Medulla oblongata (tissue), 1 donor: Measurements from ENCODE around the gene POMT1.

Experiments used
- DNase-seq: peaks from one replicate; pipeline ENCODE4 v3.0.0-alpha.2; 2015; ENCODE audit errors: extremely low spot score

Gene POMT1

DNA sequence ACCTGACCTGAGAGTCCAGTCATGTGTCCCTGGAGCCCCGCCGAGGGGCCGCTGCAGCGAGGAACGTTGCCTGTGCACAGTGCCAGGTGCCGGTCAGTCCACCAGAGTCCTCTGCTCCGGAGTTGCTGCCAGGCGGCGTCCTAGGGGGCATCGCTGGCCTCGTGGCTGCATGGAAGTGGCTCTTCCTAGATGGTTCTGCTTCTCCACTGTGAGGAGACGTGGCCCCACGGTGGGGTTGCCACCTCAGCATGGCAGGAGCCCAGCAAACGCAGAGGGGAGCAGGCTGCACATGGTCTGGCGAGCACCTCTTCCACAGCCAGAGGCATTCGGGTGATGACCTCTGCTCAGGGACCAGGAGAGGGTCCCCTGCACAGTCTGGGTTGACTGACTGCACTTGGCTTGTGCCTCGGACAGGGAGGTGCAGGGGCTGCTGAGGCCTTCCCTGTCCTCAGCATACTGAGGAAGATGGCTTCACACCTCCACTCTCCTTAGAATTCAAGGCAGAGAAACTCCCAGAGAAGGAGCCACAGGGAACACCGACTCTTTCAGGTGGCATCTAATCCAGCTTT, 25.9 kb upstream of the POMT1 start:
- DNase-seq, result peak; percentile 25

DNA sequence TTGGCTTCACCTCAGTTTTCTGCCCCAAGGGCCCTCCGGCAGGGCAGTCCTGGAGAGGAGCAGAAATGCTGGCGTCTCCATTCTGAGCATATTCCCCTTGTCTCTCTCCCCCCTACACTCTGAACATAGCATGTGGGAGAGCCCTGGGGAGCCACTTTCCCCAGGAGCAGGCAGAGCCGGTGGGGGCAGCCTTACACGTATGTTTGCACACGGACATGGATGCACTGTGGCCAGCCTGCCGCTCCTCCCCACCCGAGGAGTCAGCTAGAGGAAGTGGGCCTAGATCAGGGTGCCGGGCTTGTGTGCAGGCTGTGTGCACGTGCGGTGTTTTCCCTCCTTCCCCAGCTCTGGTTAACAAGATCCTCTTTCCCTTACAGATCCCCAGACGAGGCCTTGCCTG, 25.4 kb upstream of the POMT1 start:
- no peak for DNase-seq

DNA sequence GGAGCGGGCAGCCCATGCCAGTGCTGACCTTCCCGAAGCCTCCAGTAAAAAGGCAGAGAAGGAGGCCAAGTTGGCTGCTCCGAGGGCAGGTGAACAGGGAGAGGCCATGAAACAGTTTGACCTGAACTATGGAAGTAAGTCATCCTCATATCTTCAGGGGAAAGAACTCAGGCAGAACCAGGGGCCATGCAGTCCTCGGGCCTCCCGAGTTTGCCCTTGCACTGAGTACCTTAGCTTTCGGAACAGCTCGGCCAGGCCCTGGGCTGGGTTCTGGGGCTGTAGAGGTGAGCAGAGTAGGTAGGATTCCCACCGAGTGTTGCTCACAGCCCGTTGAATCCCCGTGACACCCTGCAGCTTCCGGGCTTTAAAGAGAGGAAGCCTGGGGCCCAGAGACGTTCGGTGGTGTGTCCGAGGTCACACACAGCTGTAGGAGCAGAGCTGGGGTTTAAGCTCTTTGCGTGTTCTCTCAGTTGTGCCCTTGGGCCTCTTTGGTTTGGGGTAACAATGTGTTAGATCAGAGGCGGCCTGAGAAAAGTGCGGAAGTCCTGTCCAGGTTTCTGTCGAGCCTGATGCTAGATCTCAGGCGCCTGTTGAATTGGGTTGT, 24.8 kb upstream of the POMT1 start:
- DNase-seq, result no peak

DNA sequence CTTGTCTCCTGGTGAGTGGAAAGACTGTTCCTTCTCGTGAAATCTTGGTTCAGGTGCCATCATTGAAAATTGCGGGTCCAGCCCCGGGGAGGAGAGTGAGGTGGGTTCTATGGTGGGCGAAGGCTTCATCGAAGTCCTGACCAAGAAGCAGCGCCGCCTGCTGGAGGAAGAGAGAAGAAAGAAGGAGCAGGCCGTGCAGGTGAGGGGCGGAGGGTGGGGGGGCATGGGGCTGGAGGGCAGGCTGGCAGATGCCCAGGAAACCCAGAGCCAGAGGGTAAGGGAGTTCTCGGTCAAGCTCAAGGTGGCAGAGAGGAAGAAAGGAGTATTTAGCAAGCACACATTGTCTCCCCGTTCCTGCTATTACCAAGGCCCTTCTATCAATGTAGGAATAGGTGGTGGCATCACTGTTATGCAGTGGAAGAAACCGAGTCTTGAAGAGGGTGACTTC, 24.3 kb upstream of the POMT1 start:
- DNase-seq, result peak; percentile 26

DNA sequence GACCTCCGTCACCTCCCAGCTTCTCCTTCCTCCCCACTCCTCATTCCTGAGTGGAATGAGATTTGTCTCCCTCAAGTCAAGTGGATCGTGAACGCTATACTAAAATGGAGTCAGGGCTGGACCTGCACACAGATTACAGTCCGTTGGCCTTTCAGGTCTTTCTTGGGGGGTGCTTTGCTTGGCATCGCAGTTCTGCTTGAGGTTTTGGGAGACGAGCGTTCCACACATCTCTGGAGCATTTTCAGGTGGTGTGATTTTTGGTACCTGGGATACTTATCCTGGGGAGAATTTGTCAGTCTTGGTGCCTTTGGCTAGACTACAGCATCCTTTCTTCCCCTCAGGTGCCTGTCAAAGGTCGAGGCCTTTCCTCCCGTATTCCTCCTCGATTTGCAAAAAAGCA, 23.8 kb upstream of the POMT1 start:
- no peak for DNase-seq

DNA sequence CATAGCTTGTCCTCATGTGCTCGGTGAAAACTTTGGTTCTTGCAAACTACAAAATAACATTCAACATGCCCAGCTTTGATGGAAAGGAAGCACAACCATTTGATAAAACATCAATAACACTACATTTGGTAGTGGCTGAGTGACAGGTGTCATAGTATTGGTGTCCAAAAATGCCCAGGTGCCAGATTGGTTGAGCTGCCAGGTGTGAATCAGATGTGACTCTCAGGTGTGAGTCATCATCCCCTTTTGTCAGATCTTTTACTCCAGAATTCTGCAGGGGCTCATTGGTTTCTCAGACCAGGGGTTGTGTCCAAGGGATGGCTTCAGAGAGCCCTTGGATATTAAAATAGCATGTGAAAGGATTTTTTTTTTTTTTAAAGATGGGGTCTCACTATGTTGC, 22.5 kb upstream of the POMT1 start:
- DNase-seq, result no peak

DNA sequence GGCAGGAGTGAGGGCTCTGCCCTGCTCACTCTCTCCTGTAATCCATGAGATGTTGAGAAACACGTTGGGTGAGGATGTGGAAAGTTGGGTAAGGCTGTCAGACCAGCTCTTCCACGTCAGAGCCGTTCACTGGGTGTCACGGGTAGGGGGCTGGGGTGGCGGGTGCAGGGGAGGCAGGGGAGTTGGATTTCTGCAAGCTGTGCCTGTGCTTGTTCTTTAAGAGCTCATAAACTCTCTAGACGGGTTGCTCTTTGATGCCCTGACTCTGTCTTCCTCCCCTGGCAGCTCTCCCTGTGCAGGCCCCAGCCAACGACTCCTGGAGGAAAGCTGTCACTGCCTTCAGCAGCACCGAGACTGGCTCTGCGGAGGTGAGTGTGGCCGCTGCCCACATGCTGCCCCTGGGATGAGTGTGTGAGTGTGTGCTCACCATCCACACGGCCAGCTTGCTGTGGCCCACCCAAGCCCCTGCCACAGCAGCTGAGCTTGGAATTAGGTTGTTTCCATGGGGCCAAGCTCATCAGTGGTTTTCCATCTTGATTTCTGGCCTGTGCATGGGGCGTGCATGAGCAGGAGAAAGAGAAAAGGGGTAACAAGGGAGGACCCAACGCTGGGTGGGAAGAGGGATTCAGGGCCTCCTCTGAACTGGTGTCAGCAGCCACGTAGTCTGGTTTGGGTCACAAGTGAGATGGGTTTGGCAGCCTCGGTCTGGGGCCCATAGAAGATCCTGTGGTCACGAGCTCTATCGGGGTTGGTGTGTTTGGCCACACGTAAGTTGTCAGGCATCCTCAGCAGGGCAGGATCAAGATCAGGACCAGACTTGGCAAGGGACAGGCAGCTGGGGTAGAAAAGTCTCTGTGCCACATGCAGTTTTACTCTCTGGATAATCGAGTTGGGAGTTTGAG, 21.0 kb upstream of the POMT1 start:
- no peak for DNase-seq

DNA sequence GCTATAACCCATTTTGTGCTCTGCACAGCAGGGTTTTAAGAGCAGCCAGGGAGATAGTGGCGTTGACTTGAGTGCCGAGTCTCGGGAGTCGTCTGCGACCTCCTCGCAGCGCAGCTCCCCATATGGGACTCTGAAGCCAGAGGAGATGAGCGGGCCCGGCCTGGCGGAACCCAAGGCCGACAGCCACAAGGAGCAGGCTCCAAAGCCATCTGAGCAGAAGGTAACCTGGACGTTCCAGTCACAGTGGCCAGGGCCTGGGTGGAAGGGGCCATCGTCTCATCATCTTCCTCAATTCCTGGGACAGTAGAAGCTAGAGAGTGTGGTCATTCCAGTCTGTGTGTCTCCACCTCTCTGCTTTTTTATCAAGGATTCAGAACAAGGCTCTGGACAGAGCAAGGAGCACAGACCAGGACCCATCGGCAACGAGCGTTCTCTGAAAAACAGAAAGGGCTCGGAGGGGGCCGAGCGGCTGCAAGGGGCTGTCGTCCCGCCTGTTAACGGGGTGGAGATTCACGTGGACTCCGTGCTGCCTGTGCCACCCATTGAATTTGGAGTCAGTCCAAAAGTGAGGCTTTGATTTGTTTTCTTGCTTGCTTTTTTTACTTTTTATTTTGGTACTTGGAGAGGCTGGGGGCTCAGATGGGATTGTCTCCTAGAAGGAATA, 20.2 kb upstream of the POMT1 start:
- DNase-seq, result no peak

DNA sequence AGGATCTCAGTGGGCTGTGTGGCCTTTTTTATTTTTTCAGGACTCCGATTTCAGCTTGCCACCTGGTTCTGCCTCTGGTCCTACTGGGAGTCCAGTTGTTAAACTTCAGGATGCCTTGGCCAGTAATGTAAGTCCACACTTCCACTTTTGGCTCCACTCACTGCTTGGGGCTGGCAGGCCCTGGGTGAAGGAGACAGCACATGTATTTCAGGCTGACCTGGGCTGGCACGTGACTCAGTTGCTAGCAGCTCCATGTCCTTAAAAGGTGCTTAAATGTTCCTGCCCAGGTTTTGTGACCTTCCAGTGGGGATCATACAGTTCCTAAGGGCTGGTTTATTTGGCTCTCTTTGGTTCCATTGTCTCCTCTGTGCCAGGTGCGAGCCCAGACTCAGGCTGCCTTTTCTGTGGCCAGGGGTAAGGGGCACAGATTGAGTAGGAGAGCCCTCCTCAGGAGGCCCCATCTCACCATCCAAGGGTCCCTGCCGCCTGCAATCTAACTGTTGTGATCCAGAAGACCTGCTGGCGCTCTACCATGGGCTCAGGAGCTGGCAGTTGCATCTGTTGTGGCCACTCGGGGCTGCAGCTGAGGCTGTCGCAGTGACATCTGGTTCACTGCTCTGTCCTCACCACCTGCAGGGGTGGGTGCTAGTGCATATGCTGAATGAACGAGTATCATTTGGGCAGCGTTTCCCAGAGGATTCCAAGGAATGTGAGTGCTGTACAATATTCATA, 19.2 kb upstream of the POMT1 start:
- no peak for DNase-seq

DNA sequence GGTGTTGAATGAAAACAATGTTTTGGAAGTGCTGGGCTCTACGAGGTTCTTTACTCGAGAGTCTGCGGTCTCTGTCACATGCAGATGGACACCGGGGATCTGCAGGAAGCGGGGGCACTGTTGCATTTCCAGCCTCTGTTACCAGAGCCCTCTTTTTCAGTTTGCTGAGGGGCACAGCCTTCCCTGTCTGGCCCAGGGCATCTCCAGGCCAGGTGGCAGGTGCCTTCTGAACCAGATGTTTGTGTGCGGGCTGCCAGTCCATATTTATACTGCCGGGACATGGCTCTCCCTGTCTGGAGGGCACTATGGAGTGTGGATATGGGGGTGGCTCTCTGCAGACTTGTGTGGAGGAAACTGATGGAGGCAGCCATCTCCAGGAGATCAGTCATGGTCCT, 18.7 kb upstream of the POMT1 start:
- no peak for DNase-seq

DNA sequence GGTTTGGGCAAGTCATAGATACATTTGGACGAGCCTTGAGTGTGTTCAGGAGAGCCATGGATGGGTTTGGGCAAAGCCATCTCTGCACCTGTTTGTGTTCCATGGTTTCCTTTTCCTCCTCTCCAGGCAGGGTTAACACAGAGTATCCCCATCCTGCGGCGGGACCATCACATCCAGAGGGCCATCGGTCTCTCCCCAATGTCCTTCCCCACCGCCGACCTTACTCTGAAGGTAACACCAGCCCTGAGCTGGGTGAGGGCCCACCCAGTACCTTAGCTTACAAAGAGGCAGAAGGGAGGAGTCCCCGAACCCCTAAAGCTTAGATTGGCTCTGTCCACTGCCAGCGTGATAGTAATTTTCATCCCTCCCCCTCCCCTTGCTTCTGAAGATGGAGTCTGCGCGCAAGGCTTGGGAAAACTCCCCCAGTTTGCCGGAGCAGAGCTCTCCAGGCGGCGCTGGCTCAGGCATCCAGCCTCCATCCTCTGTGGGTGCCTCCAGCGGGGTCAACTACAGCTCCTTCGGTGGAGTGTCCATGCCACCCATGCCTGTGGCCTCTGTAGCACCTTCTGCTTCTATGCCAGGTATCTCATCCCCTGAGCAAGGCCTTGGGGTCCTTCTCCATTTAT, 18.0 kb upstream of the POMT1 start:
- no peak for DNase-seq

DNA sequence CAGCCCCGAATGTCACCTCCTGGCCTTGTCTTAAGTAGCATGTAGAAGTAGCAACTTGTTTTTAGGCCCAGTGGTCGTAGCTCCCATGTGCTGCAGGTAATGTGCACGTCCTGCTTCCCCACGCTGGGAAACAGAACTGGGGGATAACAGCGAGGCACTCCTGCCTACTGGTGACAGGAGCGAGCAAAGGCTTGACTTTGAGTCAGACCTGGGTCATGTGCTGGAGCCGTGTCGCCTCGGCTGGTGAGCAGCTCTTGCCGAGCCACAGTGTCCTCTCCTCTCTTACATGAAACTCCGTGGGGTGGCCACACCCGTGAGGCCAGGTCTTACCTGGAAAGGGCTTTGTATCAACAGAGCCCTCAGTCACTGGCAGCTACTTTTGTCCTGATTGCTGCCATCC, 17.5 kb upstream of the POMT1 start:
- no peak for DNase-seq

DNA sequence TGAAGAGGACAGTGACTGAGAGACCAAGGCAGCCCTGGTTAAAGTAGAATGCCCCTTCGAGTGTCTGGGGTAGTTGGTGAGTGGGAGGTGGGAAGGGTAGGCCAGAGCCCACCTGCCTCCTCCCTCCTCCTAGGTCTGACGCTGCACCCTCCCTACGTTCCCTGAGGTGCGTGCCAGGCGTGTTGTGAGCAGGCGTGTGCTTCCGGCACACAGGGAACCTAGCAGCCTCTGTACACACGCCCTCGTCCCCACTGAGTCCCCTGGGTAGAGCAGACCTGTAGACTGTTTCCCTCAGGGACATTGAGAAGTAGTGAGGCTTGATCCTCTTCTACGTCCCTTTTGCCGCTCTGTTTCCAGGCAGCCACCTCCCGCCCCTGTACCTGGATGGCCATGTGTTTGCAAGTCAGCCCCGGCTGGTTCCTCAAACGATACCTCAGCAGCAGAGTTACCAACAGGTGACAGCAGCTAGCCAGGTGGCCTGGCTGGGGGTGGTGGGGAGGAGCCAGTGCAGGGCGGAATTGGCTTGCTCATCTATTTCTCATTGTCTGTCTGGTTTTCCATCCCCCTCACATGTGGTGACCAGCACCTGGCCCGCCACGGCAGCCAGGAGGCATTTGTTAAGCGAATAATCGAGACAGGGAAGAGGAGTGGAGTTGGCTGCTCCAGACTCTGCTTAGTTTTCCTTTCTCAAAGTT, 16.8 kb upstream of the POMT1 start:
- DNase-seq, result no peak

DNA sequence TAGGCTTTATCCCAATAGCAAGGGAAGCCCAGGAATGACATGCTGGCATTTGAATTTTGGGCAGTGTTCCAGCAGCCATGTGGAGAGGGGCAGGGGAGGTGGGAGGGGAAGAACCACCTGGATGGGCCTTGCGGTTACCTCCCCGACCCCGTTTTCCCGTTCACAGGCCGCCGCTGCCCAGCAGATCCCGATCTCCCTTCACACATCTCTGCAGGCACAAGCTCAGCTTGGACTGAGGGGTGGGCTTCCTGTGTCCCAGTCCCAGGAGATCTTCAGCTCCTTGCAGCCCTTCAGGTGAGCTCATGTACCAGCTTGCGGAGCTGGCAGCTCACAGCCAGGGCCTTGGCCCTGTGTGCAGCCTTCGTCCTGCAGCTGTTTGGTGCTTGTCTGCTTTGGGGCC, 15.7 kb upstream of the POMT1 start:
- DNase-seq, result no peak

DNA sequence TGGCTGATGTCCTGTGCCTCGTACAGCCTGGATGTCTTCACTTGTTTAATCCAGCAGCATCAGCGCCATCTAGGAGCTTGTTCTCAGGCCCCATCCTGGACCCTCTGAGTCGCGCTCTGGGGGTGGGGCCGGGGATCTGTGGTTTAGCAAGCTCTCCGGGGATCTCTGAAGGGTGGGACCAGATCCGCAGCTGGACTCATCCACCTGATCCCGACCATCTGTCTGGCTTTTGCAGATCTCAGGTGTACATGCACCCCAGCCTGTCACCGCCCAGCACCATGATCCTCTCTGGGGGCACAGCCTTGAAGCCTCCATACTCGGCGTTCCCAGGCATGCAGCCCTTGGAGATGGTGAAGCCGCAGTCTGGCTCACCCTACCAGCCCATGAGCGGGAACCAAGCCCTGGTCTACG, 15.1 kb upstream of the POMT1 start:
- DNase-seq, result no peak

DNA sequence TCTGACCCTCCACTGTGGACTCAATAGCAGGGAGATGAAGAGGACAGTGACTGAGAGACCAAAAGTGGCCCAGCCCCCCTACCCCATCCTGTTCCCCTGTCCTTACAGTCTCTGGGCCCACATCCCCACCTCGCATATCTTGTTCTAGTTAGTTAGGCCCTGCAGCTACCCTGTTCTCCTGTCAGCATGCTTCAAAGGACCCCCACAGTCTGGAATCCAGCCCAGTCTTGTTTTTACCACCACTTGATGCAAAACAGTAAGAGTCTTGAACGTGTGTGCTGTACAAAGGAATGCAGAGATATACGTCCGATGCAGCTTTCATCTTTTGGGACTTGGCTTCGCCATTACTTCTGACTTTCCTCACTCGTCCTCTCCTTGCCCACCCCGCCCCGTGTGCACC, 12.2 kb upstream of the POMT1 start:
- no peak for DNase-seq

DNA sequence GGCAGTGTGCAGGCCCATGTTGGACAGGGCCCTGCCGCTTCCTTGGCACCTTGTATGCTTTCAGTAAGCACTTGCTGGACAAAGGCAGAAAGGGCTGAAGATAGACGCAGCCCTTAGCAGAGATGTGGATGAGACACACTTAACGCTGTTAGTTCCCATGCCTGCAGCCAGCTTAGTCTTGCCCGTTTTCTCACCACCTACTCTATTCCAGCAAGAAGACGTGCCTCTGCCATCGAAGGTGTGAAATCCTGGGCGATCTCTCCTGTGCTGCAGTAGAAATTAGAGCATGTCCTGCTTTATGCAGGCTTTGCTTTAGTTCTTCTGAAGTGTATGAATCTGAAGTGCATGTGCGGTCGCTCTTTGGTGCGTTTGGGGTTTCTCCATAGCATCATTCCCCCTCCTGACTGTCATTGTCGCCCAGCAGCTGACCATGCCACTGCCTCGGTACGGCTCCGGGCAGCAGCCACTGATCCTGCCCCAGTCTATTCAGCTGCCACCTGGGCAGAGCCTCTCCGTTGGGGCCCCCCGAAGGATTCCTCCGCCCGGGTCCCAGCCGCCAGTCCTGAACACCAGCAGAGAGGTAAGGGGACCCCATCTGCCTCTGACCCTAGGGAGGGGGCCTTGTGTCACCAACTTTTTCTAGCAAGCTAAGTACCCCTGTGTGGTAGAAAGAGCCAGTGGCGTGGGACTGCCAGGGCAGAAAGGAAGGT, 11.6 kb upstream of the POMT1 start:
- DNase-seq, result no peak

DNA sequence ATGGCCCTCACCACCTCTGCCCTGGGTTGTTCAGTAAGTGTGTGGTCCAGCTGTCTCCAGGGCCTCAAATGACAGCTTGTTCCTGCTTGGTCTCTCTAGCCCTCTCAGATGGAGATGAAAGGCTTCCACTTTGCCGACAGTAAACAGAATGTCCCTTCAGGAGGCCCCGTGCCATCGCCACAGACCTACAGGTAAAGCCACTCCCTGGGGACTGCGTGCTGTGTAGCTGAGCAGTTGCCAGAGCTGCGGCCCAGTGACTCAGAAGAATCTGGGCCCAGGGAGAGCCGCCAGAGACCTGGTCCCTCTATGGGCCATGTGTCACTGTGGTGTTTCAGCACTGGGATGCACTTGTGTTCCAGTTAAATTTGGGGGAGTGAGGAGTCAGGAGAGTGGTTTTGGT, 10.6 kb upstream of the POMT1 start:
- no peak for DNase-seq

DNA sequence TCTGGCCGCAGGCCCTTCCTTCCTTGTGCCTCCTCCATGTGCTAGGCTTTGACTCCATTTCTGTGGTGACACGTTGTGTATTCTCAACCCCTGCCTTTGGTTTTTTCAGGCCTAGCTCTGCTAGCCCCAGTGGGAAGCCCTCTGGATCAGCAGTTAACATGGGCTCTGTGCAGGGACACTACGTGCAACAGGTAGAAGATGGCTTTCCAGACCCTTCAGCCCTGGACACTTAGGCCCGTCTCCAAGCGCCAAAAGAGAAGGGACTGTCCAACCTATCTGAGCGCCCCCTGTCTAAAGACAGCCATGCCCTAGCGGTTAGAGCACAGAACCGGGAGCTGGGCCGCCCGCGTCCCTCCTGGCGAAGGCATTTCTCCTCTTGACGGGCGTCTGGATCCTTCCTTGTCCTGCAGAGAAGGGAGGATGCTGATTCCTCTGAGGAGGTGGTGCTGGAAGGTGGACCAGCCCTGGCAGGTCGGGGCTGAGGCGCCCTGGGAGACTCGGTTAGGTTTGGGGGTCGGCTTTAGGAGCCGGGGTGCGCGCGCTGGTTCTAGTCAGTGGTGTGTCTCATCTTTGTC, 8.3 kb upstream of the POMT1 start:
- no peak for DNase-seq

DNA sequence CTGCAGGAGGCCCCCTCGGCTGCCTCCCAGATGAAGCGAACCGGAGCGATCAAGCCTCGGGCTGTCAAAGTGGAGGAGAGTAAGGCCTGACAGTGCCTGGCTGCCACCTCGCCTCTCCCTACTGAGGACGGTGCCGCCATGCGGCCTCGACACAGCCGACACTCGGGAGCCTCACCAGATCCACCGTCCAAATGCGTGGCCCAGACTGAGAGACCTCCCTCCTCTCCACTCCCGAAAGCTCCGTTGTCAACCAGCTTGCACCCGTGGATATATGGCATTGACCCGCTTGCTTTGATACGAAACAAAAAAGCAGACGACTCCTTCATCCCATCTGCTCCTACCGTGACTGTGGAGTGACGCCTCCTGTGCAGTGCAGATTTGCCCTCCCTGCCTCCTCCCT, 6.9 kb upstream of the POMT1 start:
- no peak for DNase-seq
